Measurements from ENCODE around the gene TNNT3. TPM values are rescaled to one million over a fixed set of nuclear protein-coding genes. Genes with fewer than 3 reads are reported as not detected.

The TNNT3 gene
- polyA plus RNA-seq, 2 of the 4 experiments (the other 2 are of a cell fraction): not detected

- no peak for TF ChIP-seq HMGXB4 (CRISPR knock-in tag; IDR thresholded peaks at IDR 0.05; ENCODE audit: borderline replicate concordance)
- TF ChIP-seq EP300 (IDR thresholded peaks at IDR 0.05): no peak
- Histone ChIP-seq H3K4me3 (no peak overlapping the region), H3K27ac (no peak overlapping the region), H3K9me3 (no peaks in the 10 kb centered on the region), H3K4me1 (no peaks in the 10 kb centered on the region), H3K4me2 (no peak overlapping the region)
- FAIRE-seq (no peak), ATAC-seq (no peak), DNase-seq (ENCODE audit: low read depth in 1 of 2, low spot score in 1 of 2) (no peak)
- ChIA-PET POLR2A (no interaction called here), CTCF (interaction anchor here (1.1 to 6.3 kb wide), 11 partner anchors 11 to 270 kb away, joined by 3 to 65 read pairs (median 11); no protein-coding TSS in a partner anchor)
- 69% methylated on average over 14 of the region's 14 CpGs for WGBS (ENCODE audit: missing lambda C conversion rate)
Observed at GRCh38 chr11:1922481-1923081, 3.1 kb downstream of the TNNT3 start.

GRCh38 chr11:1923201-1923956, 3.9 kb downstream of the TNNT3 start:
- FAIRE-seq (no peak), DNase-seq (ENCODE audit: low read depth in 1 of 2, low spot score in 1 of 2) (no peak), ATAC-seq (no peak)
- POLR2A ChIA-PET: no interaction called here
- H3K9me3 ChIP-seq: no peaks in the 10 kb centered on the region
- TF ChIP-seq CBX8 (IDR thresholded peaks at IDR 0.05) (no peak), FOSL2 (IDR thresholded peaks at IDR 0.05) (no peak), FOSL2 (CRISPR knock-in tag; IDR thresholded peaks at IDR 0.05) (peak; percentile 35; the same call in 1 of the 2 replicates)
- WGBS (ENCODE audit: missing lambda C conversion rate): 73% methylated on average over 20 of the region's 22 CpGs
- H3K4me2 ChIP-seq: no peak overlapping the region
- H3K4me3 ChIP-seq: no peak overlapping the region
- no peak overlapping the region for H3K27ac ChIP-seq
- CTCF ChIA-PET: interaction anchor here (1.4 to 6.3 kb wide), 7 partner anchors 10 to 233 kb away, joined by 3 to 65 read pairs (median 15); no protein-coding TSS in a partner anchor
- H3K4me1 ChIP-seq: no peaks in the 10 kb centered on the region

- no peak for FAIRE-seq
- Histone ChIP-seq H3K4me2 (no peak overlapping the region), H3K4me1 (no peaks in the 10 kb centered on the region), H3K4me3 (no peak overlapping the region), H3K9me3 (no peaks in the 10 kb centered on the region), H3K27ac (no peak overlapping the region)
- ChIA-PET CTCF (no interaction called here), POLR2A (no interaction called here)
- 83% methylated on average over 14 of the region's 17 CpGs for WGBS (ENCODE audit: missing lambda C conversion rate)
- DNase-seq (ENCODE audit: low read depth in 1 of 2, low spot score in 1 of 2): no peak
- TF ChIP-seq MAX (IDR thresholded peaks at IDR 0.05) (no peak), USF2 (IDR thresholded peaks at IDR 0.05) (no peak), ATOH8 (CRISPR knock-in tag; IDR thresholded peaks at IDR 0.05; ENCODE audit: low read depth) (no peak), ZFP36 (IDR thresholded peaks at IDR 0.05; ENCODE audit: borderline replicate concordance, partially characterized antibody) (no peak), REST (IDR thresholded peaks at IDR 0.05) (no peak), HOXB5 (CRISPR knock-in tag; IDR thresholded peaks at IDR 0.05) (no peak), FOSL2 (IDR thresholded peaks at IDR 0.05) (no peak), FOSL2 (CRISPR knock-in tag; IDR thresholded peaks at IDR 0.05) (no peak), CBX8 (IDR thresholded peaks at IDR 0.05) (no peak), SMC3 (IDR thresholded peaks at IDR 0.05) (no peak), KDM5A (IDR thresholded peaks at IDR 0.05) (no peak), POLR2A (IDR thresholded peaks at IDR 0.05; ENCODE audit: low read length) (no peak), HDAC2 (IDR thresholded peaks at IDR 0.05) (no peak), JUNB (IDR thresholded peaks at IDR 0.05) (no peak), KDM1A (IDR thresholded peaks at IDR 0.05; ENCODE audit: low read depth) (no peak)
- ATAC-seq: no peak
Observed at GRCh38 chr11:1924181-1924580, 4.7 kb downstream of the TNNT3 start.
